Peyer's patch (tissue), 4 donors: ENCODE measurements around the gene TUT1.
"Not testable (repeated sequence)": the region's sequence is repeated elsewhere in the genome, so short reads cannot be mapped to it uniquely, and the experiment has no call there.

Experiments
- POLR2A ChIP-seq, 2 donors: fragments of 450-650 bp; IDR thresholded peaks; one replicate each; pipeline ENCODE4 v1.5.1; 2017; ENCODE audit warnings: antibody characterized with exemption in 2 of 2, mild to moderate bottlenecking in 2 of 2, moderate library complexity in 2 of 2
- TF ChIP-seq, protein P1 (sequence below), 6 experiments: fragments of 450-650 bp in 4 of 6; fragments of 200-600 bp in 2 of 6; sonication (generic) in 1 of 6; IDR thresholded peaks; one replicate each; pipeline ENCODE4 v1.5.1; 2017 to 2019; ENCODE audit warnings: antibody characterized with exemption in 6 of 6, mild to moderate bottlenecking in 3 of 6, moderate library complexity in 1 of 6

DNA sequence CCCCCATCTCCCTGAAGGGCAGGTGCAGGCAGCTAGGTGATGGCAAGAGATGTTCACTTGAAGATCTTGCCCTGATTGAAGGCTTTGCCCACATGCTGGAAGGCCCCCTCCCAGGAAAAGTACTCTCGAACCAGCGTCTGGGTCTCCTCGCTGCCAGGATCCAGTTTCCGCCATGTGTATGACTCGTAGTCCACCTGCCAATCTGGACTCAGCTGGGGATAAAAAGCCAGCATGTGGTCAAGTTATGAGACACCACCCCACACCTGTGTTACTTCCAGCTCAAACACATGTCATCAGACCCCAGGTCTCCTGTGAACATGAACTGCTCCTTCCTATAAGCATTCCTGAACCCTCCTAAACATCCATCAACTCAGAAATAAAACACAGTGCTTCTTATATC lies 31.7 kb downstream of the TUT1 start:
- TF ChIP-seq POLR2A (IDR thresholded peaks at IDR 0.05): not testable (repeated sequence)
- TF ChIP-seq, protein P1, sequence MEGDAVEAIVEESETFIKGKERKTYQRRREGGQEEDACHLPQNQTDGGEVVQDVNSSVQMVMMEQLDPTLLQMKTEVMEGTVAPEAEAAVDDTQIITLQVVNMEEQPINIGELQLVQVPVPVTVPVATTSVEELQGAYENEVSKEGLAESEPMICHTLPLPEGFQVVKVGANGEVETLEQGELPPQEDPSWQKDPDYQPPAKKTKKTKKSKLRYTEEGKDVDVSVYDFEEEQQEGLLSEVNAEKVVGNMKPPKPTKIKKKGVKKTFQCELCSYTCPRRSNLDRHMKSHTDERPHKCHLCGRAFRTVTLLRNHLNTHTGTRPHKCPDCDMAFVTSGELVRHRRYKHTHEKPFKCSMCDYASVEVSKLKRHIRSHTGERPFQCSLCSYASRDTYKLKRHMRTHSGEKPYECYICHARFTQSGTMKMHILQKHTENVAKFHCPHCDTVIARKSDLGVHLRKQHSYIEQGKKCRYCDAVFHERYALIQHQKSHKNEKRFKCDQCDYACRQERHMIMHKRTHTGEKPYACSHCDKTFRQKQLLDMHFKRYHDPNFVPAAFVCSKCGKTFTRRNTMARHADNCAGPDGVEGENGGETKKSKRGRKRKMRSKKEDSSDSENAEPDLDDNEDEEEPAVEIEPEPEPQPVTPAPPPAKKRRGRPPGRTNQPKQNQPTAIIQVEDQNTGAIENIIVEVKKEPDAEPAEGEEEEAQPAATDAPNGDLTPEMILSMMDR (IDR thresholded peaks at IDR 0.05): not testable (repeated sequence)
